ENCODE measurements around the gene KDM8. TPM values are rescaled to one million over a fixed set of nuclear protein-coding genes. Genes with fewer than 3 reads are reported as not detected.
"Not testable (repeated sequence)": the region's sequence is repeated elsewhere in the genome, so short reads cannot be mapped to it uniquely, and the experiment has no call there.

Gene KDM8
- total and polyA plus RNA-seq, 4 donors = 4.6 to 198 (median 97.7) TPM

GRCh38 chr16:27259710-27260109 is 56.4 kb downstream of the KDM8 start:
- H3K9ac ChIP-seq (ENCODE audit: low read depth in 1 of 2, low read length in 2 of 2) = no peak overlapping the region
- no peak for DNase-seq (ENCODE audit: low spot score)
- no peaks in the 10 kb centered on the region for H3K27me3 ChIP-seq (ENCODE audit: control insufficient read depth in 4 of 4, insufficient read depth in 4 of 4, low read length in 3 of 4)
- no peak overlapping the region for H3K27ac ChIP-seq (ENCODE audit: low read depth in 1 of 2, low read length in 2 of 2)
- 71% methylated on average over 4 of the region's 4 CpGs for WGBS
- H3K4me1 ChIP-seq (ENCODE audit: control insufficient read depth in 4 of 4, insufficient read depth in 4 of 4, low read length in 3 of 4) = peaks cover 0 to 8% (median 6%) of the 10 kb centered on the region in 4 donors
- peaks cover 0 to 14% (median 10%) of the 10 kb centered on the region in 4 donors for H3K36me3 ChIP-seq (ENCODE audit: control insufficient read depth in 4 of 4, insufficient read depth in 3 of 4, low read depth in 1 of 4, low read length in 3 of 4)
- H3K4me3 ChIP-seq (ENCODE audit: low read depth in 1 of 3, low read length in 3 of 3) = no peak overlapping the region
- TF ChIP-seq NR2F2 (IDR thresholded peaks at IDR 0.05) (no peak), ATF3 (IDR thresholded peaks at IDR 0.05) (no peak), HNF4A (conservative IDR thresholded peaks at IDR 0.05) (no peak), MAX (IDR thresholded peaks at IDR 0.05) (no peak), CTCF (IDR thresholded peaks at IDR 0.05; ENCODE audit: low read depth, low read length, missing input control) (no peak), RAD21 (IDR thresholded peaks at IDR 0.05) (no peak), ZBTB33 (IDR thresholded peaks at IDR 0.05) (no peak), HNF4G (IDR thresholded peaks at IDR 0.05) (no peak), JUND (IDR thresholded peaks at IDR 0.05) (no peak)
- H3K9me3 ChIP-seq (ENCODE audit: control insufficient read depth in 4 of 4, low read length in 3 of 4) = no peaks in the 10 kb centered on the region

- H3K36me3 ChIP-seq (ENCODE audit: control insufficient read depth in 4 of 4, insufficient read depth in 3 of 4, low read depth in 1 of 4, low read length in 3 of 4); H3K9ac ChIP-seq (ENCODE audit: low read depth in 1 of 2, low read length in 2 of 2); DNase-seq (ENCODE audit: low spot score); H3K27me3 ChIP-seq (ENCODE audit: control insufficient read depth in 4 of 4, insufficient read depth in 4 of 4, low read length in 3 of 4); H3K4me1 ChIP-seq (ENCODE audit: control insufficient read depth in 4 of 4, insufficient read depth in 4 of 4, low read length in 3 of 4); H3K27ac ChIP-seq (ENCODE audit: low read depth in 1 of 2, low read length in 2 of 2); H3K9me3 ChIP-seq (ENCODE audit: control insufficient read depth in 4 of 4, low read length in 3 of 4); H3K4me3 ChIP-seq (ENCODE audit: low read depth in 1 of 3, low read length in 3 of 3): not testable (repeated sequence)
- WGBS = 94% methylated on average over 2 of the region's 2 CpGs
Observed at GRCh38 chr16:27262904-27263423, 59.6 kb downstream of the KDM8 start.

- 76% methylated on average over 6 of the region's 6 CpGs for WGBS
- Histone ChIP-seq H3K9me3 (ENCODE audit: control insufficient read depth in 4 of 4, low read length in 3 of 4) (no peaks in the 10 kb centered on the region), H3K4me1 (ENCODE audit: control insufficient read depth in 4 of 4, insufficient read depth in 4 of 4, low read length in 3 of 4) (peaks cover 0 to 10% (median 8%) of the 10 kb centered on the region in 4 donors), H3K4me3 (ENCODE audit: low read depth in 1 of 3, low read length in 3 of 3) (no peak overlapping the region), H3K9ac (ENCODE audit: low read depth in 1 of 2, low read length in 2 of 2) (no peak overlapping the region), H3K36me3 (ENCODE audit: control insufficient read depth in 4 of 4, insufficient read depth in 3 of 4, low read depth in 1 of 4, low read length in 3 of 4) (no peaks in the 10 kb centered on the region), H3K27me3 (ENCODE audit: control insufficient read depth in 4 of 4, insufficient read depth in 4 of 4, low read length in 3 of 4) (no peaks in the 10 kb centered on the region), H3K27ac (ENCODE audit: low read depth in 1 of 2, low read length in 2 of 2) (no peak overlapping the region)
- no peak for TF ChIP-seq ATF3 (IDR thresholded peaks at IDR 0.05)
- no peak for TF ChIP-seq RXRA (IDR thresholded peaks at IDR 0.05)
- TF ChIP-seq SP1 (IDR thresholded peaks at IDR 0.05) = no peak
- peak in 1 of 2 donors; percentile 45 for TF ChIP-seq JUND (IDR thresholded peaks at IDR 0.05)
- no peak for DNase-seq (ENCODE audit: low spot score)
Observed at GRCh38 chr16:27264151-27264550, 60.8 kb downstream of the KDM8 start.
